Keratinocyte (primary cell): ENCODE data around the gene TENM4. TPM values are rescaled to one million over a fixed set of nuclear protein-coding genes. Genes with fewer than 3 reads are reported as not detected.

Experiments used
- DNase-seq: peaks from one replicate; pipeline ENCODE4 v3.0.0-alpha.2; 2011; ENCODE audit warnings: low read depth, missing footprints, low spot score
- FAIRE-seq: peaks from 2 replicates; lab custom pipeline; 2011; peaks lifted over from hg19 to GRCh38; lab: Jason Lieb, UNC
- H2AFZ ChIP-seq: 2 replicates; pipeline ENCODE4 v1.6.0; 2012; ENCODE audit warnings: low read length, control low read depth, inconsistent platforms; ENCODE audit not compliant: control insufficient read depth
- H3K27ac ChIP-seq: 2 replicates; pipeline ENCODE4 v1.5.1; 2011; ENCODE audit warnings: low read length; ENCODE audit not compliant: control insufficient read depth, insufficient read depth
- H3K27me3 ChIP-seq: 3 replicates; pipeline ENCODE4 v1.6.0; 2011; ENCODE audit warnings: low read length; ENCODE audit not compliant: control insufficient read depth, insufficient read depth; ENCODE audit errors: extremely low read depth
- H3K36me3 ChIP-seq, 2 experiments: 2 replicates in 1 of 2; 3 replicates in 1 of 2; pipeline ENCODE4 v1.5.1; 2011; ENCODE audit warnings: low read length in 2 of 2, mild to moderate bottlenecking in 1 of 2; ENCODE audit not compliant: control insufficient read depth in 2 of 2, insufficient read depth in 2 of 2; ENCODE audit errors: extremely low read depth in 1 of 2
- H3K4me1 ChIP-seq: 3 replicates; pipeline ENCODE4 v1.5.1; 2011; ENCODE audit warnings: low read length; ENCODE audit not compliant: control insufficient read depth, insufficient read depth; ENCODE audit errors: extremely low read depth
- H3K4me2 ChIP-seq: 3 replicates; pipeline ENCODE4 v1.6.0; 2011; ENCODE audit warnings: low read depth, low read length; ENCODE audit not compliant: control insufficient read depth, insufficient read depth; ENCODE audit errors: extremely low read depth
- H3K4me3 ChIP-seq, 3 experiments: fragments of 200-600 bp in 1 of 3; sonication (generic) in 1 of 3; 2 replicates in 2 of 3; 3 replicates in 1 of 3; pipeline ENCODE4 v1.5.1; 2011 to 2016; ENCODE audit warnings: low read length in 3 of 3, mild to moderate bottlenecking in 3 of 3, control low read depth in 2 of 3, inconsistent platforms in 1 of 3, low read depth in 1 of 3, mixed read lengths in 1 of 3, mixed run types in 1 of 3, moderate library complexity in 1 of 3; ENCODE audit not compliant: control insufficient read depth in 2 of 3, insufficient read depth in 2 of 3; ENCODE audit errors: extremely low read depth in 1 of 3
- H3K79me2 ChIP-seq: 2 replicates; pipeline ENCODE4 v1.6.0; 2012; ENCODE audit warnings: low read length; ENCODE audit not compliant: control insufficient read depth, insufficient read depth
- H3K9ac ChIP-seq: 3 replicates; pipeline ENCODE4 v1.6.0; 2011; ENCODE audit warnings: low read length; ENCODE audit not compliant: control insufficient read depth, insufficient read depth; ENCODE audit errors: extremely low read depth
- H3K9me1 ChIP-seq: 3 replicates; pipeline ENCODE4 v1.6.0; 2011; ENCODE audit warnings: low read length; ENCODE audit not compliant: control insufficient read depth, insufficient read depth; ENCODE audit errors: extremely low read depth
- H3K9me3 ChIP-seq: 2 replicates; pipeline ENCODE4 v1.5.1; 2012; ENCODE audit warnings: low read depth, low read length; ENCODE audit not compliant: control insufficient read depth
- H4K20me1 ChIP-seq: 3 replicates; pipeline ENCODE4 v1.6.0; 2011; ENCODE audit warnings: low read length; ENCODE audit not compliant: control insufficient read depth, insufficient read depth; ENCODE audit errors: extremely low read depth
- EZH2 ChIP-seq: IDR thresholded peaks from one replicate; pipeline ENCODE4 v1.6.1; 2012; ENCODE audit warnings: inconsistent platforms, mild to moderate bottlenecking, low read length, moderate library complexity
- dilution Hi-C: fragments of 300-500 bp; cut with MboI; formaldehyde crosslinking; loops from one replicate; pipeline ENCODE4 v1.7.0; 2020; ENCODE audit warnings: low sequenced_read_pairs; ENCODE audit not compliant: extremely low pct_ligation_motif_present
- polyA plus RNA-seq, 5 experiments: library from polyadenylated mRNA; depleted of rRNA in 3 of 5; stranded (reverse) in 3 of 5; stranded (forward) in 1 of 5; unstranded in 1 of 5; fragments of >200 nt; gene quantifications; 1 replicate in 1 of 5; 2 replicates in 3 of 5; 3 replicates in 1 of 5; pipeline versions ENCODE4 v1.2.1 to v1.2.3, GENCODE V29; 2011 to 2012; ENCODE audit warnings: missing spikeins in 2 of 5, low read depth in 1 of 5, low replicate concordance in 1 of 5
- TF ChIP-seq, protein P1 (sequence below), 3 experiments: IDR thresholded peaks in 1 of 3; conservative IDR thresholded peaks in 1 of 3; optimal IDR thresholded peaks in 1 of 3; 2 replicates in 2 of 3; 3 replicates in 1 of 3; pipeline versions ENCODE3 to v1.5.1; 2011; ENCODE audit warnings: low read length in 3 of 3, mild to moderate bottlenecking in 3 of 3, moderate library complexity in 2 of 3, control low read depth in 1 of 3, inconsistent platforms in 1 of 3; ENCODE audit not compliant: insufficient read depth in 2 of 3; ENCODE audit errors: extremely low read depth in 1 of 3

Gene TENM4
- polyA plus RNA-seq, 1 donor (not counting 4 experiments of a cell fraction or from before 2014, with no cell fraction given): 3.5 TPM

- Histone ChIP-seq H3K79me2 (no peaks in the 10 kb centered on the region), H3K36me3 (no peaks in the 10 kb centered on the region), H4K20me1 (no peaks in the 10 kb centered on the region), H3K9me3 (no peaks in the 10 kb centered on the region), H3K4me3 (no peak overlapping the region), H3K27me3 (no peaks in the 10 kb centered on the region), H3K4me1 (peaks cover 12% of the 10 kb centered on the region), H3K27ac (no peak overlapping the region), H3K9me1 (no peaks in the 10 kb centered on the region), H3K9ac (no peak overlapping the region), H3K4me2 (no peak overlapping the region), H2AFZ (no peak overlapping the region)
- FAIRE-seq: no peak
- TF ChIP-seq EZH2: no peak
- TF ChIP-seq, protein P1, sequence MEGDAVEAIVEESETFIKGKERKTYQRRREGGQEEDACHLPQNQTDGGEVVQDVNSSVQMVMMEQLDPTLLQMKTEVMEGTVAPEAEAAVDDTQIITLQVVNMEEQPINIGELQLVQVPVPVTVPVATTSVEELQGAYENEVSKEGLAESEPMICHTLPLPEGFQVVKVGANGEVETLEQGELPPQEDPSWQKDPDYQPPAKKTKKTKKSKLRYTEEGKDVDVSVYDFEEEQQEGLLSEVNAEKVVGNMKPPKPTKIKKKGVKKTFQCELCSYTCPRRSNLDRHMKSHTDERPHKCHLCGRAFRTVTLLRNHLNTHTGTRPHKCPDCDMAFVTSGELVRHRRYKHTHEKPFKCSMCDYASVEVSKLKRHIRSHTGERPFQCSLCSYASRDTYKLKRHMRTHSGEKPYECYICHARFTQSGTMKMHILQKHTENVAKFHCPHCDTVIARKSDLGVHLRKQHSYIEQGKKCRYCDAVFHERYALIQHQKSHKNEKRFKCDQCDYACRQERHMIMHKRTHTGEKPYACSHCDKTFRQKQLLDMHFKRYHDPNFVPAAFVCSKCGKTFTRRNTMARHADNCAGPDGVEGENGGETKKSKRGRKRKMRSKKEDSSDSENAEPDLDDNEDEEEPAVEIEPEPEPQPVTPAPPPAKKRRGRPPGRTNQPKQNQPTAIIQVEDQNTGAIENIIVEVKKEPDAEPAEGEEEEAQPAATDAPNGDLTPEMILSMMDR (optimal IDR thresholded peaks at IDR 0.05 in 1 of 3, IDR thresholded peaks at IDR 0.05 in 1 of 3, conservative IDR thresholded peaks at IDR 0.05 in 1 of 3; ENCODE audit: extremely low read depth in 1 of 3, insufficient read depth in 2 of 3, low read length in 3 of 3): no peak
- DNase-seq: no peak
- dilution Hi-C loops: no loop called here
These were observed 356.4 kb downstream of the TENM4 start for GRCh38 chr11:79084382-79084781.

DNA sequence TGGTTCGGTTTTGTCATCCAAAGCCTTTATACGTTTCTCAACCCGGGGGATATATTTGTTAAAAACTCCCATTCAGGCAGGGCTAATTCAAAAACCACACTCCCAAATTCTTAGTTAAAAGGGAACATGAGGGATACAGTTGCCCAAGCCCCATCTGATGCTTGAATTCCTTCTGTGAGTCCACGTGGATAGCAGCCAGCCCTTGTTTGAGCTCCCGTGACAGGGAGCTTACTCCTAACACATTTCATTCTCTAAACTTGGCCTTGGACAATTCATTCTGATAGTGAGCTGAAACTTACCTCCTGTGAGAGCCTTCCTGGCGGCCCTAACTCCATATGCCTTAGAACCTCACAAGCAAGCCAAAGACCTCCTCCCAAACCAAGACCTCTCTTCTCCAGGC lies 357.5 kb downstream of the TENM4 start:
- Histone ChIP-seq H3K9me1 (no peaks in the 10 kb centered on the region), H3K4me3 (no peak overlapping the region), H3K9ac (no peak overlapping the region), H3K79me2 (no peaks in the 10 kb centered on the region), H3K9me3 (no peaks in the 10 kb centered on the region), H4K20me1 (no peaks in the 10 kb centered on the region), H3K4me1 (peaks cover 11% of the 10 kb centered on the region), H2AFZ (no peak overlapping the region), H3K27ac (no peak overlapping the region), H3K4me2 (no peak overlapping the region), H3K36me3 (no peaks in the 10 kb centered on the region), H3K27me3 (no peaks in the 10 kb centered on the region)
- FAIRE-seq (no peak), DNase-seq (no peak)
- TF ChIP-seq, protein P1 (optimal IDR thresholded peaks at IDR 0.05 in 1 of 3, IDR thresholded peaks at IDR 0.05 in 1 of 3, conservative IDR thresholded peaks at IDR 0.05 in 1 of 3; ENCODE audit: extremely low read depth in 1 of 3, insufficient read depth in 2 of 3, low read length in 3 of 3): no peak
- dilution Hi-C loops: no loop called here
